HepG2 (cell line): Measurements from ENCODE around the gene NBEA. TPM values are rescaled to one million over a fixed set of nuclear protein-coding genes. Genes with fewer than 3 reads are reported as not detected.

Source experiments
- ATAC-seq: fragments of 200-7000 bp; cut with Tn5 transposase; 3 replicates; pipeline ENCODE4 v1.9.1; 2020; ENCODE audit warnings: mild to moderate bottlenecking, moderate library complexity
- BruUV-seq: library from RNA; stranded (reverse); fragments of 400-500 nt; replicated peaks from 2 replicates; lab custom pipeline; 2021; lab: Mats Ljungman, UMichigan
- CTCF ChIA-PET: fragments of 300-600 bp; formaldehyde crosslinking; extraction: SDS; loops from one replicate; lab custom pipeline; 2021; ENCODE audit warnings: low total read pairs, inconsistent platforms, low intra/inter-chr PET ratio; lab: Yijun Ruan, JAX
- POLR2A ChIA-PET: fragments of 350-600 bp; sonication (Branson Sonifier 250); formaldehyde crosslinking; loops from one replicate; lab custom pipeline; 2020; ENCODE audit warnings: antibody characterized with exemption, inconsistent platforms; lab: Yijun Ruan, JAX
- DNase-seq: peaks from one replicate; pipeline ENCODE4 v3.0.0-alpha.2; 2015; ENCODE audit warnings: low spot score
- FAIRE-seq: peaks from 3 replicates; lab custom pipeline; 2011; peaks lifted over from hg19 to GRCh38; lab: Jason Lieb, UNC
- H2AFZ ChIP-seq: one replicate; pipeline ENCODE4 v1.6.1; 2011; ENCODE audit warnings: low read length, inconsistent platforms
- H3K27ac ChIP-seq: fragments of 300-600 bp; 3 replicates; pipeline ENCODE4 v1.8.0; 2011; ENCODE audit warnings: mixed run types, mild to moderate bottlenecking, mixed read lengths, low read length, inconsistent platforms; ENCODE audit not compliant: insufficient read depth; ENCODE audit errors: extremely low read length
- H3K27me3 ChIP-seq, 2 experiments: fragments of 200-600 bp in 1 of 2; 2 replicates in 1 of 2; 3 replicates in 1 of 2; pipeline versions ENCODE4 v1.6.0 to v1.8.0; 2011; ENCODE audit warnings: low read length in 2 of 2, mild to moderate bottlenecking in 2 of 2, moderate library complexity in 2 of 2, inconsistent platforms in 1 of 2; ENCODE audit not compliant: insufficient read depth in 2 of 2, control insufficient read depth in 1 of 2
- H3K36me3 ChIP-seq, 2 experiments: fragments of 200-600 bp in 1 of 2; replicated peaks in 1 of 2; 2 replicates in 1 of 2; 3 replicates in 1 of 2; pipeline versions ENCODE4 v1.5.1 to v1.8.0; 2011; ENCODE audit warnings: low read length in 2 of 2, inconsistent platforms in 1 of 2; ENCODE audit not compliant: insufficient read depth in 2 of 2, control insufficient read depth in 1 of 2
- H3K4me1 ChIP-seq: 2 replicates; pipeline ENCODE4 v1.5.1; 2012; ENCODE audit warnings: low read length, inconsistent platforms; ENCODE audit not compliant: insufficient read depth
- H3K4me2 ChIP-seq: 2 replicates; pipeline ENCODE4 v1.6.0; 2011; ENCODE audit warnings: low read depth, low read length, inconsistent platforms
- H3K4me3 ChIP-seq, 3 experiments: fragments of 200-600 bp in 1 of 3; sonication (generic), shearing (Covaris generic) in 1 of 3; replicated peaks in 1 of 3; 2 replicates each; pipeline ENCODE4 v1.5.1; 2011 to 2016; ENCODE audit warnings: low read length in 3 of 3, inconsistent platforms in 2 of 3, low read depth in 2 of 3, mild to moderate bottlenecking in 2 of 3, control low read depth in 1 of 3, mixed read lengths in 1 of 3; ENCODE audit not compliant: insufficient read depth in 1 of 3
- H3K79me2 ChIP-seq: one replicate; pipeline ENCODE4 v1.6.1; 2011; ENCODE audit warnings: low read length, inconsistent platforms; ENCODE audit not compliant: insufficient read depth
- H3K9ac ChIP-seq: 2 replicates; pipeline ENCODE4 v1.6.0; 2011; ENCODE audit warnings: mild to moderate bottlenecking, low read depth, low read length, inconsistent platforms; ENCODE audit not compliant: insufficient read depth
- H3K9me3 ChIP-seq: 2 replicates; pipeline ENCODE4 v1.5.1; 2012; ENCODE audit warnings: mild to moderate bottlenecking, low read length
- H4K20me1 ChIP-seq: 2 replicates; pipeline ENCODE4 v1.6.0; 2011; ENCODE audit warnings: inconsistent platforms, mild to moderate bottlenecking, low read length, moderate library complexity; ENCODE audit not compliant: insufficient read depth
- EP300 ChIP-seq, 3 experiments: sonication (generic) in 1 of 3; formaldehyde crosslinking in 1 of 3; IDR thresholded peaks; 2 replicates each; pipeline versions ENCODE4 v1.5.1 to v1.6.1; 2011 to 2020; ENCODE audit warnings: low read depth in 2 of 3, low read length in 2 of 3, borderline replicate concordance in 1 of 3, improper control_type of control experiment in 1 of 3, mild to moderate bottlenecking in 1 of 3, missing genetic modification reagents in 1 of 3, moderate library complexity in 1 of 3
- IRF2 ChIP-seq: IDR thresholded peaks from 2 replicates; pipeline ENCODE4 v1.6.1; 2018; ENCODE audit warnings: missing genetic modification reagents, missing compliant biosample characterization
- LBX2 ChIP-seq: sonication (generic); formaldehyde crosslinking; IDR thresholded peaks from 2 replicates; pipeline ENCODE4 v1.5.0; 2020; ENCODE audit warnings: missing genetic modification reagents, mild to moderate bottlenecking, borderline replicate concordance
- NCOA1 ChIP-seq: sonication (generic); formaldehyde crosslinking; IDR thresholded peaks from 2 replicates; pipeline ENCODE4 v1.9.0; 2021; ENCODE audit warnings: missing genetic modification reagents
- RFXAP ChIP-seq: sonication (generic); formaldehyde crosslinking; IDR thresholded peaks from 2 replicates; pipeline ENCODE4 v1.4.0; 2020; ENCODE audit warnings: missing genetic modification reagents, borderline replicate concordance
- SMARCC2 ChIP-seq: fragments of 450-650 bp; IDR thresholded peaks from 2 replicates; pipeline ENCODE4 v1.6.1; 2017; ENCODE audit warnings: antibody characterized with exemption, mild to moderate bottlenecking
- ZHX1 ChIP-seq: sonication (generic); formaldehyde crosslinking; IDR thresholded peaks from 2 replicates; pipeline ENCODE4 v1.8.1; 2022; ENCODE audit warnings: low read depth, mild to moderate bottlenecking, missing genetic modification reagents
- ZNF180 ChIP-seq: sonication (generic); formaldehyde crosslinking; IDR thresholded peaks from 2 replicates; pipeline ENCODE4 v1.4.0; 2020; ENCODE audit warnings: low read depth, missing genetic modification reagents, borderline replicate concordance
- ZNF747 ChIP-seq: sonication (generic); formaldehyde crosslinking; IDR thresholded peaks from 2 replicates; pipeline ENCODE4 v1.8.1; 2023; ENCODE audit warnings: missing genetic modification reagents, mild to moderate bottlenecking, borderline replicate concordance
- WGBS: methylation state at CpG from one replicate; pipeline ENCODE4 v1.1.6; 2017; ENCODE audit warnings: low lambda C conversion rate; 5-methylcytosine and 5-hydroxymethylcytosine counted together
- in situ Hi-C: cut with HindIII; loops from 2 replicates; pipeline ENCODE4 v1.10.0; 2017; ENCODE audit warnings: low pct_unique_long_range_greater_than_20kb; ENCODE audit not compliant: extremely low pct_ligation_motif_present
- intact Hi-C: fragments of 100-400 bp; cut with micrococcal nuclease; formaldehyde crosslinking; loops from one replicate; pipeline ENCODE4 v1.10.0; 2022; ENCODE audit not compliant: unreplicated experiment
- polyA plus RNA-seq, 8 experiments: library from polyadenylated mRNA; depleted of rRNA in 3 of 8; stranded (reverse) in 7 of 8; unstranded in 1 of 8; fragments of >200 nt; fragmentation: Illumina TruSeq in 4 of 8; extraction: Trizol in 4 of 8; gene quantifications; 2 replicates each; pipeline versions ENCODE4 v1.2.1 to v1.2.3, GENCODE V29; 2011 to 2016; ENCODE audit warnings: low read depth in 4 of 8, missing spikeins in 1 of 8, mixed read lengths in 1 of 8; ENCODE audit not compliant: insufficient read depth in 1 of 8
- total RNA-seq, 5 experiments: library from RNA; depleted of rRNA; stranded (reverse); fragments of >200 nt; fragmentation: Illumina TruSeq; extraction: Trizol; gene quantifications; 2 replicates each; pipeline ENCODE4 v1.2.3, GENCODE V29; 2016; ENCODE audit warnings: low read depth in 1 of 5

NBEA gene
- total and polyA plus RNA-seq, 2 of the 13 experiments (the other 11 are each of a cell fraction or from before 2014, with no cell fraction given): 2.7 to 2.8 TPM

DNA sequence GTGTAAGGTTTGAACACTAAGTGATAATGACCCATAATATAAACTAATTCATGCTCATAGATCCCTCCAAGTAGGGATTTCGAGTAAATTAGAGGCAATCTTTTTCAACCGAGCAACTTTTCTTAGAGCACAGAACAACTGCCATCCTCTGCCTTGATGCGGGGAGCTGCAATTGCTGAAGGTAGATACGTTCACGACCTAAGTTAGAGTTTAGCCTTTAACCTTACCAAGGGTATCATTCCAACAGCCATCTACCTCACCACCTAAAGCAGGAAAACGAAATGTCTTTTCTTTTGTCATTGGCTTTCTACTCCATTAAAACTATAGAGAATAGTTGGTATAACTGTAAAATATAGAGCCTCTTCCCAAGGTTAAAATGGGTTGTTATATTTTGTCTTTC, 42.2 kb upstream of the NBEA start:
- intact Hi-C loops (no loop called here), in situ Hi-C loops (no loop called here)
- FAIRE-seq (no peak), DNase-seq (no peak), ATAC-seq (no peak)
- Histone ChIP-seq H3K4me1 (no peaks in the 10 kb centered on the region), H3K9ac (no peak overlapping the region), H3K79me2 (no peaks in the 10 kb centered on the region), H3K36me3 (no peaks in the 10 kb centered on the region), H3K4me2 (no peak overlapping the region), H3K27me3 (no peaks in the 10 kb centered on the region), H4K20me1 (no peaks in the 10 kb centered on the region), H2AFZ (no peak overlapping the region), H3K4me3 (no peak overlapping the region), H3K9me3 (no peaks in the 10 kb centered on the region), H3K27ac (no peak overlapping the region)
- ChIA-PET POLR2A (no interaction called here), CTCF (no interaction called here)
- BruUV-seq: no TSS peak
- WGBS: 9% methylated on average over 6 of the region's 6 CpGs
- TF ChIP-seq RFXAP (no peak), EP300 (IDR thresholded peaks at IDR 0.05; ENCODE audit: low read depth in 2 of 2, low read length in 2 of 2) (no peak), EP300 (CRISPR knock-in tag; IDR thresholded peaks at IDR 0.05; ENCODE audit: borderline replicate concordance) (no peak), ZHX1 (no peak), NCOA1 (no peak), ZNF747 (CRISPR knock-in tag) (no peak), LBX2 (CRISPR knock-in tag) (no peak), ZNF180 (CRISPR knock-in tag) (no peak), IRF2 (no peak), SMARCC2 (no peak)
- TF ChIP-seq, all 625 proteins: peak for 0
